ENCODE data around the gene RAVER1. TPM values are rescaled to one million over a fixed set of nuclear protein-coding genes. Genes with fewer than 3 reads are reported as not detected.

RAVER1 gene
- total and polyA plus RNA-seq, 8 donors, result 3.3 to 74.7 (median 12.8) TPM

- WGBS, 5 donors, result 67 to 73% (median 72%) methylated on average over 6 of the region's 6 CpGs
- DNase-seq, result no peak
- TF ChIP-seq POLR2A (IDR thresholded peaks at IDR 0.05) (no peak), CTCF (IDR thresholded peaks at IDR 0.05) (no peak), EP300 (IDR thresholded peaks at IDR 0.05) (no peak), POLR2AphosphoS5 (IDR thresholded peaks at IDR 0.05) (peak in 1 of 3 donors; percentile 12)
- Histone ChIP-seq H3K36me3 (no peaks in the 10 kb centered on the region), H3K9me3 (no peaks in the 10 kb centered on the region), H3K4me3 (no peak overlapping the region), H3K27me3 (peaks cover 0 to 35% (median 0%) of the 10 kb centered on the region in 3 donors), H3K27ac (peak overlapping the region in 3 of 5 donors; percentile 41 to 89 (median 56)), H3K4me1 (peaks cover 16 to 38% (median 22%) of the 10 kb centered on the region in 4 donors)
- intact Hi-C loops (cut with DNase I; ENCODE audit: low total_unique reads), result loop anchor here (5.0 kb wide), 1 partner anchor 124 kb away; no protein-coding TSS in a partner anchor
These were observed 65.3 kb downstream of the RAVER1 start for GRCh38 chr19:10268071-10268470.

DNA sequence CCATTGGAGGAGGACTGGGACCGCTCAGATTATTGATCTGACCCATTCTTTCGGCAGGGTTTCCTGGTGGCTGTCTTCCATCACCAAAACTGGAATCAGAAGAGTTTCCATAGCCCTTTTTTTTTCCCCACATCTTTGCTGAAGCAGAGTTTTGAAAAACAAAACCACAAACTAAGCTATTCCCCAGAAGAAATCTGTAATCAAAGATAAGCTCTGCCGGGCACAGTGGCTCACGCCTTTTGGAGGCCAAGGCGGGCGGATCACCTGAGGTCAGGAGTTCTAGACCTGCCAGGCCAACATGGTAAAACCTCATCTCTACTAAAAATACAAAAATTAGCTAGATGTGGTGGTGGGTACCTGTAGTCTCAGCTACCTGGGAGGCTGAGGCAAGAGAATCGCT, 66.6 kb downstream of the RAVER1 start:
- no peaks in the 10 kb centered on the region for H3K36me3 ChIP-seq
- DNase-seq, result no peak
- peaks cover 0 to 31% (median 0%) of the 10 kb centered on the region in 3 donors for H3K27me3 ChIP-seq
- H3K4me3 ChIP-seq, result no peak overlapping the region
- intact Hi-C loops (cut with DNase I; ENCODE audit: low total_unique reads), result loop anchor here (5.0 kb wide), 1 partner anchor 126 kb away; no protein-coding TSS in a partner anchor
- H3K4me1 ChIP-seq, result peaks cover 13 to 26% (median 20%) of the 10 kb centered on the region in 4 donors
- no peaks in the 10 kb centered on the region for H3K9me3 ChIP-seq
- no peak for TF ChIP-seq POLR2A (IDR thresholded peaks at IDR 0.05)
- TF ChIP-seq POLR2AphosphoS5 (IDR thresholded peaks at IDR 0.05), result no peak
- no peak for TF ChIP-seq EP300 (IDR thresholded peaks at IDR 0.05)
- WGBS, 5 donors, result 62 to 74% (median 66%) methylated on average over 7 of the region's 7 CpGs
- no peak overlapping the region for H3K27ac ChIP-seq

Small RNA genes within 50 kb of the gene (small RNA-seq; reads per million reads assigned to genes)
- gene AC011511.1 (0 reads per million in 4 donors), gene AC011511.4 (0 reads per million in 4 donors)

Other genes starting within 250 kb of the RAVER1 start
- gene SHFL, start 247.2 kb downstream of the RAVER1 start, total RNA-seq, result 10 to 100 TPM in 4 of 5 donors, 1 to 10 TPM in 1; 7.0 to 62.0 (median 21.4) TPM
- 10 to 100 TPM; 25.3 to 34.1 (median 25.7) TPM for gene SHFL, start 247.2 kb downstream of the RAVER1 start, polyA plus RNA-seq
- gene ANGPTL6, start 230.9 kb downstream of the RAVER1 start, total RNA-seq, result 1 to 10 TPM in 2 of 5 donors, not detected in 3; 5.1 to 5.2 TPM
- gene ANGPTL6, start 230.9 kb downstream of the RAVER1 start, polyA plus RNA-seq, result 1 to 10 TPM in 1 of 3 donors, under 1 TPM in 2; 0.68 to 2.3 (median 0.75) TPM
- gene PPAN, start 227.2 kb downstream of the RAVER1 start, total RNA-seq, result 10 to 100 TPM in 4 of 5 donors, 1 to 10 TPM in 1; 1.2 to 39.7 (median 20.4) TPM
- 10 to 100 TPM; 33.8 to 52.3 (median 41.4) TPM for gene PPAN, start 227.2 kb downstream of the RAVER1 start, polyA plus RNA-seq
- 10 to 100 TPM in 2 of 5 donors, 1 to 10 TPM in 3; 1.8 to 24.8 (median 3.2) TPM for gene P2RY11, start 221.8 kb downstream of the RAVER1 start, total RNA-seq
- gene P2RY11, start 221.8 kb downstream of the RAVER1 start, polyA plus RNA-seq, result 1 to 10 TPM; 4.9 to 7.8 (median 5.1) TPM
- 100 to 1,000 TPM; 144 to 324 (median 252) TPM for gene EIF3G, start 213.6 kb downstream of the RAVER1 start, total RNA-seq
- gene EIF3G, start 213.6 kb downstream of the RAVER1 start, polyA plus RNA-seq, result 100 to 1,000 TPM; 206 to 324 (median 225) TPM
- 10 to 100 TPM; 32.1 to 92.0 (median 58.9) TPM for gene DNMT1, start 138.6 kb downstream of the RAVER1 start, total RNA-seq
- 10 to 100 TPM; 16.6 to 29.3 (median 23.2) TPM for gene DNMT1, start 138.6 kb downstream of the RAVER1 start, polyA plus RNA-seq
- 10 to 100 TPM in 1 of 5 donors, 1 to 10 TPM in 1, under 1 TPM in 2, not detected in 1; 0.29 to 11.7 (median 5.1) TPM for gene S1PR2, start 102.2 kb downstream of the RAVER1 start, total RNA-seq
- gene S1PR2, start 102.2 kb downstream of the RAVER1 start, polyA plus RNA-seq, result 1 to 10 TPM; 2.4 to 2.9 (median 2.7) TPM
- gene MRPL4, start 81.3 kb downstream of the RAVER1 start, total RNA-seq, result 100 to 1,000 TPM in 1 of 5 donors, 10 to 100 TPM in 4; 16.1 to 314 (median 58.4) TPM
- 10 to 100 TPM; 48.7 to 53.1 (median 51.8) TPM for gene MRPL4, start 81.3 kb downstream of the RAVER1 start, polyA plus RNA-seq
- 10 to 100 TPM in 2 of 5 donors, 1 to 10 TPM in 3; 2.3 to 15.6 (median 8.7) TPM for gene ICAM1, start 62.4 kb downstream of the RAVER1 start, total RNA-seq
- 1 to 10 TPM; 7.9 to 9.5 (median 8.8) TPM for gene ICAM1, start 62.4 kb downstream of the RAVER1 start, polyA plus RNA-seq
- gene ICAM4, start 46.6 kb downstream of the RAVER1 start, total RNA-seq, result 1 to 10 TPM in 1 of 5 donors, not detected in 4; 1.9 TPM
- gene ICAM4, start 46.6 kb downstream of the RAVER1 start, polyA plus RNA-seq, result under 1 TPM in 2 of 3 donors, not detected in 1; 0.56 to 0.85 TPM
- under 1 TPM in 1 of 5 donors, not detected in 4; 0.45 TPM for gene ICAM5, start 43.6 kb downstream of the RAVER1 start, total RNA-seq
- gene ICAM5, start 43.6 kb downstream of the RAVER1 start, polyA plus RNA-seq, result under 1 TPM in 2 of 3 donors, not detected in 1; 0.12 to 0.50 TPM
- 1 to 10 TPM in 2 of 5 donors, not detected in 3; 2.2 to 2.3 TPM for gene ZGLP1, start 23.7 kb downstream of the RAVER1 start, total RNA-seq
- gene ZGLP1, start 23.7 kb downstream of the RAVER1 start, polyA plus RNA-seq, result 1 to 10 TPM; 3.7 to 8.6 (median 4.3) TPM
- gene FDX2, start 17.5 kb downstream of the RAVER1 start, total RNA-seq, result 10 to 100 TPM in 2 of 5 donors, 1 to 10 TPM in 1, under 1 TPM in 1, not detected in 1; 0.89 to 54.3 (median 14.9) TPM
- gene FDX2, start 17.5 kb downstream of the RAVER1 start, polyA plus RNA-seq, result 10 to 100 TPM; 28.8 to 32.9 (median 29.5) TPM
- 10 to 100 TPM in 1 of 5 donors, 1 to 10 TPM in 3, not detected in 1; 3.5 to 17.1 (median 7.4) TPM for gene ICAM3, start 6.1 kb upstream of the RAVER1 start, total RNA-seq
- 10 to 100 TPM in 1 of 3 donors, 1 to 10 TPM in 2; 8.5 to 10.5 (median 10.0) TPM for gene ICAM3, start 6.1 kb upstream of the RAVER1 start, polyA plus RNA-seq
- gene TYK2, start 47.0 kb upstream of the RAVER1 start, total RNA-seq, result 100 to 1,000 TPM in 4 of 5 donors, 10 to 100 TPM in 1; 45.2 to 365 (median 314) TPM
- gene TYK2, start 47.0 kb upstream of the RAVER1 start, polyA plus RNA-seq, result 100 to 1,000 TPM in 2 of 3 donors, 10 to 100 TPM in 1; 88.8 to 144 (median 107) TPM
- gene CDC37, start 70.0 kb upstream of the RAVER1 start, total RNA-seq, result 100 to 1,000 TPM in 4 of 5 donors, 10 to 100 TPM in 1; 84.3 to 390 (median 174) TPM
- 100 to 1,000 TPM; 145 to 179 (median 164) TPM for gene CDC37, start 70.0 kb upstream of the RAVER1 start, polyA plus RNA-seq
- gene PDE4A, start 87.0 kb upstream of the RAVER1 start, total RNA-seq, result 10 to 100 TPM in 2 of 5 donors, 1 to 10 TPM in 3; 2.3 to 30.7 (median 8.9) TPM
- gene PDE4A, start 87.0 kb upstream of the RAVER1 start, polyA plus RNA-seq, result 10 to 100 TPM in 2 of 3 donors, 1 to 10 TPM in 1; 5.0 to 12.9 (median 11.0) TPM
- 10 to 100 TPM; 15.8 to 84.9 (median 24.6) TPM for gene KEAP1, start 169.8 kb upstream of the RAVER1 start, total RNA-seq
- gene KEAP1, start 169.8 kb upstream of the RAVER1 start, polyA plus RNA-seq, result 10 to 100 TPM; 49.6 to 88.1 (median 52.3) TPM
- gene S1PR5, start 183.9 kb upstream of the RAVER1 start, total RNA-seq, result under 1 TPM in 1 of 5 donors, not detected in 4; 0.73 TPM
- 10 to 100 TPM in 1 of 3 donors, under 1 TPM in 1, not detected in 1; 0.19 to 13.3 TPM for gene S1PR5, start 183.9 kb upstream of the RAVER1 start, polyA plus RNA-seq
- 100 to 1,000 TPM in 1 of 5 donors, 10 to 100 TPM in 3, 1 to 10 TPM in 1; 2.3 to 336 (median 26.2) TPM for gene ATG4D, start 210.4 kb upstream of the RAVER1 start, total RNA-seq
- gene ATG4D, start 210.4 kb upstream of the RAVER1 start, polyA plus RNA-seq, result 10 to 100 TPM; 26.3 to 48.9 (median 27.2) TPM
- gene KRI1, start 232.5 kb upstream of the RAVER1 start, total RNA-seq, result 100 to 1,000 TPM in 1 of 5 donors, 10 to 100 TPM in 3, 1 to 10 TPM in 1; 4.2 to 116 (median 18.7) TPM
- gene KRI1, start 232.5 kb upstream of the RAVER1 start, polyA plus RNA-seq, result 10 to 100 TPM; 11.8 to 35.1 (median 12.5) TPM
- gene CDKN2D, start 235.4 kb upstream of the RAVER1 start, total RNA-seq, result 1 to 10 TPM in 3 of 5 donors, not detected in 2; 4.1 to 8.8 (median 5.5) TPM
- 10 to 100 TPM in 1 of 3 donors, 1 to 10 TPM in 2; 8.1 to 11.8 (median 9.3) TPM for gene CDKN2D, start 235.4 kb upstream of the RAVER1 start, polyA plus RNA-seq

Measured in stomach (tissue), 9 donors.